ENCODE data around the gene NRXN3. TPM values are rescaled to one million over a fixed set of nuclear protein-coding genes. Genes with fewer than 3 reads are reported as not detected.

Gene NRXN3
- total and polyA plus RNA-seq, 2 experiments from 2014 or later: 1.0 to 1.8 TPM

DNA sequence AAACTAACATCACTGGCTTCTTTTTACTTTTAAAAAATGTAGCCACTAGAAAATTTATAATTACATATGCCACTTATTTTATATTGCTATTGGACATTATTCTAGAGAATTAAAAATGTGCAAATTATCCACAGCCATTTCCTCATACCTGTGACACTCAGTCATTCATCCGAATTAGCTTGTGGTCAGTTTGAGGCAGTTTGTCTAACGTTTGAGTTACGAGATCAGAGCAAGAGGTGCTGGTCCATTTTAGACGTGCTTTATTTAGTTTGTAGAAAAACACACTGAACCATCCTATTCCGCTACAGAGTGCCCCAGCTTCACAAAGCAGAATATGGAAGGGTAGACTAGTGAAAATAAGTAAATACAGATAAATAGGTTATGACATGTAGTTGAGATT, 513.0 kb downstream of the NRXN3 start:
- TF ChIP-seq, protein P1, sequence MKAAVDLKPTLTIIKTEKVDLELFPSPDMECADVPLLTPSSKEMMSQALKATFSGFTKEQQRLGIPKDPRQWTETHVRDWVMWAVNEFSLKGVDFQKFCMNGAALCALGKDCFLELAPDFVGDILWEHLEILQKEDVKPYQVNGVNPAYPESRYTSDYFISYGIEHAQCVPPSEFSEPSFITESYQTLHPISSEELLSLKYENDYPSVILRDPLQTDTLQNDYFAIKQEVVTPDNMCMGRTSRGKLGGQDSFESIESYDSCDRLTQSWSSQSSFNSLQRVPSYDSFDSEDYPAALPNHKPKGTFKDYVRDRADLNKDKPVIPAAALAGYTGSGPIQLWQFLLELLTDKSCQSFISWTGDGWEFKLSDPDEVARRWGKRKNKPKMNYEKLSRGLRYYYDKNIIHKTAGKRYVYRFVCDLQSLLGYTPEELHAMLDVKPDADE (IDR thresholded peaks at IDR 0.05): no peak
- TF ChIP-seq, protein P2, sequence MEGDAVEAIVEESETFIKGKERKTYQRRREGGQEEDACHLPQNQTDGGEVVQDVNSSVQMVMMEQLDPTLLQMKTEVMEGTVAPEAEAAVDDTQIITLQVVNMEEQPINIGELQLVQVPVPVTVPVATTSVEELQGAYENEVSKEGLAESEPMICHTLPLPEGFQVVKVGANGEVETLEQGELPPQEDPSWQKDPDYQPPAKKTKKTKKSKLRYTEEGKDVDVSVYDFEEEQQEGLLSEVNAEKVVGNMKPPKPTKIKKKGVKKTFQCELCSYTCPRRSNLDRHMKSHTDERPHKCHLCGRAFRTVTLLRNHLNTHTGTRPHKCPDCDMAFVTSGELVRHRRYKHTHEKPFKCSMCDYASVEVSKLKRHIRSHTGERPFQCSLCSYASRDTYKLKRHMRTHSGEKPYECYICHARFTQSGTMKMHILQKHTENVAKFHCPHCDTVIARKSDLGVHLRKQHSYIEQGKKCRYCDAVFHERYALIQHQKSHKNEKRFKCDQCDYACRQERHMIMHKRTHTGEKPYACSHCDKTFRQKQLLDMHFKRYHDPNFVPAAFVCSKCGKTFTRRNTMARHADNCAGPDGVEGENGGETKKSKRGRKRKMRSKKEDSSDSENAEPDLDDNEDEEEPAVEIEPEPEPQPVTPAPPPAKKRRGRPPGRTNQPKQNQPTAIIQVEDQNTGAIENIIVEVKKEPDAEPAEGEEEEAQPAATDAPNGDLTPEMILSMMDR (conservative IDR thresholded peaks at IDR 0.05; ENCODE audit: low read depth in 2 of 2): no peak
- TF ChIP-seq EZH2 (IDR thresholded peaks at IDR 0.05; ENCODE audit: low read depth, unreplicated experiment) (no peak), STAT1 (IDR thresholded peaks at IDR 0.05; ENCODE audit: unreplicated experiment) (no peak), POLR2AphosphoS5 (IDR thresholded peaks at IDR 0.05; ENCODE audit: low read depth) (no peak), EZH2phosphoT487 (IDR thresholded peaks at IDR 0.05; ENCODE audit: unreplicated experiment) (no peak), CREB1 (CRISPR knock-in tag; IDR thresholded peaks at IDR 0.05; ENCODE audit: low read depth) (no peak), REST (IDR thresholded peaks at IDR 0.05; ENCODE audit: unreplicated experiment) (no peak), ZNF331 (CRISPR knock-in tag; IDR thresholded peaks at IDR 0.05; ENCODE audit: low read depth) (no peak), JUNB (IDR thresholded peaks at IDR 0.05; ENCODE audit: unreplicated experiment) (no peak), ZNF114 (CRISPR knock-in tag; IDR thresholded peaks at IDR 0.05) (no peak), NANOG (IDR thresholded peaks at IDR 0.05; ENCODE audit: borderline replicate concordance) (no peak)
- TF ChIP-seq, protein P3, sequence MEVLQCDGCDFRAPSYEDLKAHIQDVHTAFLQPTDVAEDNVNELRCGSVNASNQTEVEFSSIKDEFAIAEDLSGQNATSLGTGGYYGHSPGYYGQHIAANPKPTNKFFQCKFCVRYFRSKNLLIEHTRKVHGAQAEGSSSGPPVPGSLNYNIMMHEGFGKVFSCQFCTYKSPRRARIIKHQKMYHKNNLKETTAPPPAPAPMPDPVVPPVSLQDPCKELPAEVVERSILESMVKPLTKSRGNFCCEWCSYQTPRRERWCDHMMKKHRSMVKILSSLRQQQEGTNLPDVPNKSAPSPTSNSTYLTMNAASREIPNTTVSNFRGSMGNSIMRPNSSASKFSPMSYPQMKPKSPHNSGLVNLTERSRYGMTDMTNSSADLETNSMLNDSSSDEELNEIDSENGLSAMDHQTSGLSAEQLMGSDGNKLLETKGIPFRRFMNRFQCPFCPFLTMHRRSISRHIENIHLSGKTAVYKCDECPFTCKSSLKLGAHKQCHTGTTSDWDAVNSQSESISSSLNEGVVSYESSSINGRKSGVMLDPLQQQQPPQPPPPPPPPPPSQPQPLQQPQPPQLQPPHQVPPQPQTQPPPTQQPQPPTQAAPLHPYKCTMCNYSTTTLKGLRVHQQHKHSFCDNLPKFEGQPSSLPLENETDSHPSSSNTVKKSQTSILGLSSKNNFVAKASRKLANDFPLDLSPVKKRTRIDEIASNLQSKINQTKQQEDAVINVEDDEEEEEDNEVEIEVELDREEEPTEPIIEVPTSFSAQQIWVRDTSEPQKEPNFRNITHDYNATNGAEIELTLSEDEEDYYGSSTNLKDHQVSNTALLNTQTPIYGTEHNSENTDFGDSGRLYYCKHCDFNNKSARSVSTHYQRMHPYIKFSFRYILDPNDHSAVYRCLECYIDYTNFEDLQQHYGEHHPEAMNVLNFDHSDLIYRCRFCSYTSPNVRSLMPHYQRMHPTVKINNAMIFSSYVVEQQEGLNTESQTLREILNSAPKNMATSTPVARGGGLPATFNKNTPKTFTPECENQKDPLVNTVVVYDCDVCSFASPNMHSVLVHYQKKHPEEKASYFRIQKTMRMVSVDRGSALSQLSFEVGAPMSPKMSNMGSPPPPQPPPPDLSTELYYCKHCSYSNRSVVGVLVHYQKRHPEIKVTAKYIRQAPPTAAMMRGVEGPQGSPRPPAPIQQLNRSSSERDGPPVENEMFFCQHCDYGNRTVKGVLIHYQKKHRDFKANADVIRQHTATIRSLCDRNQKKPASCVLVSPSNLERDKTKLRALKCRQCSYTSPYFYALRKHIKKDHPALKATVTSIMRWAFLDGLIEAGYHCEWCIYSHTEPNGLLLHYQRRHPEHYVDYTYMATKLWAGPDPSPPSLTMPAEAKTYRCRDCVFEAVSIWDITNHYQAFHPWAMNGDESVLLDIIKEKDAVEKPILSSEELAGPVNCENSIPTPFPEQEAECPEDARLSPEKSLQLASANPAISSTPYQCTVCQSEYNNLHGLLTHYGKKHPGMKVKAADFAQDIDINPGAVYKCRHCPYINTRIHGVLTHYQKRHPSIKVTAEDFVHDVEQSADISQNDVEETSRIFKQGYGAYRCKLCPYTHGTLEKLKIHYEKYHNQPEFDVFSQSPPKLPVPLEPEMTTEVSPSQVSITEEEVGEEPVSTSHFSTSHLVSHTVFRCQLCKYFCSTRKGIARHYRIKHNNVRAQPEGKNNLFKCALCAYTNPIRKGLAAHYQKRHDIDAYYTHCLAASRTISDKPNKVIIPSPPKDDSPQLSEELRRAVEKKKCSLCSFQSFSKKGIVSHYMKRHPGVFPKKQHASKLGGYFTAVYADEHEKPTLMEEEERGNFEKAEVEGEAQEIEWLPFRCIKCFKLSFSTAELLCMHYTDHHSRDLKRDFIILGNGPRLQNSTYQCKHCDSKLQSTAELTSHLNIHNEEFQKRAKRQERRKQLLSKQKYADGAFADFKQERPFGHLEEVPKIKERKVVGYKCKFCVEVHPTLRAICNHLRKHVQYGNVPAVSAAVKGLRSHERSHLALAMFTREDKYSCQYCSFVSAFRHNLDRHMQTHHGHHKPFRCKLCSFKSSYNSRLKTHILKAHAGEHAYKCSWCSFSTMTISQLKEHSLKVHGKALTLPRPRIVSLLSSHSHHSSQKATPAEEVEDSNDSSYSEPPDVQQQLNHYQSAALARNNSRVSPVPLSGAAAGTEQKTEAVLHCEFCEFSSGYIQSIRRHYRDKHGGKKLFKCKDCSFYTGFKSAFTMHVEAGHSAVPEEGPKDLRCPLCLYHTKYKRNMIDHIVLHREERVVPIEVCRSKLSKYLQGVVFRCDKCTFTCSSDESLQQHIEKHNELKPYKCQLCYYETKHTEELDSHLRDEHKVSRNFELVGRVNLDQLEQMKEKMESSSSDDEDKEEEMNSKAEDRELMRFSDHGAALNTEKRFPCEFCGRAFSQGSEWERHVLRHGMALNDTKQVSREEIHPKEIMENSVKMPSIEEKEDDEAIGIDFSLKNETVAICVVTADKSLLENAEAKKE (CRISPR knock-in tag; IDR thresholded peaks at IDR 0.05): no peak
- Histone ChIP-seq H3F3A (replicated peaks; ENCODE audit: low read depth) (no peaks in the 10 kb centered on the region), H4K20me1 (replicated peaks; ENCODE audit: insufficient read depth) (no peaks in the 10 kb centered on the region), H2AFZ (no peak overlapping the region), H3K4me3 (no peak overlapping the region), H3K36me3 (ENCODE audit: insufficient read depth) (no peaks in the 10 kb centered on the region), H3K27ac (ENCODE audit: low read depth) (no peak overlapping the region), H3K4me1 (ENCODE audit: insufficient read depth) (no peaks in the 10 kb centered on the region), H3K9me2 (ENCODE audit: insufficient read depth) (no peaks in the 10 kb centered on the region), H3K79me2 (replicated peaks; ENCODE audit: insufficient read depth) (no peaks in the 10 kb centered on the region), H3K27me3 (ENCODE audit: insufficient read depth) (no peaks in the 10 kb centered on the region), H3K4me2 (no peak overlapping the region)
- H3K27ac Mint-ChIP-seq: no peak overlapping the region
- no peaks in the 10 kb centered on the region for H3K36me3 Mint-ChIP-seq (ENCODE audit: low read depth)
- no peaks in the 10 kb centered on the region for H3K4me1 Mint-ChIP-seq
- H3K27me3 Mint-ChIP-seq (ENCODE audit: insufficient read depth, low read depth, poor library complexity): no peaks in the 10 kb centered on the region
- ATAC-seq (no peak), DNase-seq (ENCODE audit: low spot score) (no peak)
- no peak overlapping the region for H3K4me3 Mint-ChIP-seq
- H3K9me3 Mint-ChIP-seq: no peaks in the 10 kb centered on the region

All from GM23338 (cell line).